ENCODE measurements around the gene RIOX2.
"Not testable (repeated sequence)": the region's sequence is repeated elsewhere in the genome, so short reads cannot be mapped to it uniquely, and the experiment has no call there.

Gene RIOX2

DNA sequence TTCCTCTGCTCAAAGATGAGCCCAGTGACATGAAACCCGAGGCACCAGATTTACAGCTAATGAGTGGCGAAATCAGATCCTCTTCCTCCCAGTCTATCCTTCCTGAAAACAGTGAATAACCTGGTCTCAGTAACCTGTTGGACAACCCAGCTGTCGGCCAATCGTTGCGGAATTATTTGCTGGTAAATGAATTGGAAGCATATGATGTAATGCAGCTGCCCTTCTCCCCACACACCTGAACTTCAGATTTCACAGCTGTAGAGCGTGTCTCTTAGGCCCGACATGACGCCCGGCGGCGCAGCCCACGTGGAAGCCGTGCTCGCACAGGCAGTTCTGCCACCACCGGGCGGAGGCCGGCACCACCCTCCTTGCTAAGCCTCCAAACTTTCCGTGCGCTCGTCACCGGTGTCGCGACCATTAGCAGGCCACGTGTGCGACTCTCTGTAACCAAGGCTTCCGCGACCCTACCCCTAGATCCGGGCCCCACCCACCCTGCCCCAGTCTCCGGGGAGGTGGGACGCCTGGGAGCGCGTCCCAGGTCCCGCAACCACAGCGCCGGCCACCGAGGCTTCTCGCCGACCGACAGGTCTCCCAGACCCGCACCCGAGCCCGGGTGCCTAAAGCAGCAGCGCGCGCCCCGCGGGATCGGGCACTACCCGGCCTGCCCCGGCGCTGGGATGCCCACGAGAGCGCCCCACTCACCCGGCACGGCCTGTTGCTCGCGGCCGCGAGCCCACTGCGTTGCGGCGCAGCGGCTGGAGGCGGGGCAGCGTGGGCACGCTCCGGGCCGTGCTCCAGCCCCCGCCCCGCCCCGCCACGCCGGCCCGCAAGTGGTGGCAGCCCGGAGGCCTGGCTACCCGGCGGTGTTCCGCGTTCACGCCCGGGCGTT is at the start of gene RIOX2:
RIOX2 (minus strand) TSS at position 753 of the 889 bp plus-strand sequence. CDS start 4,838 bp downstream, outside the sequence.
- peak; percentile 67 for DNase-seq (ENCODE audit: low spot score)

- no peak for DNase-seq (ENCODE audit: low spot score)
These were observed 48.2 kb upstream of the RIOX2 start for GRCh38 chr3:98020412-98020811.

GRCh38 chr3:98018301-98018700 is 46.1 kb upstream of the RIOX2 start:
- no peak for DNase-seq (ENCODE audit: low spot score)

GRCh38 chr3:98014268-98014585 is 42.0 kb upstream of the RIOX2 start:
- DNase-seq (ENCODE audit: low spot score): no peak

DNA sequence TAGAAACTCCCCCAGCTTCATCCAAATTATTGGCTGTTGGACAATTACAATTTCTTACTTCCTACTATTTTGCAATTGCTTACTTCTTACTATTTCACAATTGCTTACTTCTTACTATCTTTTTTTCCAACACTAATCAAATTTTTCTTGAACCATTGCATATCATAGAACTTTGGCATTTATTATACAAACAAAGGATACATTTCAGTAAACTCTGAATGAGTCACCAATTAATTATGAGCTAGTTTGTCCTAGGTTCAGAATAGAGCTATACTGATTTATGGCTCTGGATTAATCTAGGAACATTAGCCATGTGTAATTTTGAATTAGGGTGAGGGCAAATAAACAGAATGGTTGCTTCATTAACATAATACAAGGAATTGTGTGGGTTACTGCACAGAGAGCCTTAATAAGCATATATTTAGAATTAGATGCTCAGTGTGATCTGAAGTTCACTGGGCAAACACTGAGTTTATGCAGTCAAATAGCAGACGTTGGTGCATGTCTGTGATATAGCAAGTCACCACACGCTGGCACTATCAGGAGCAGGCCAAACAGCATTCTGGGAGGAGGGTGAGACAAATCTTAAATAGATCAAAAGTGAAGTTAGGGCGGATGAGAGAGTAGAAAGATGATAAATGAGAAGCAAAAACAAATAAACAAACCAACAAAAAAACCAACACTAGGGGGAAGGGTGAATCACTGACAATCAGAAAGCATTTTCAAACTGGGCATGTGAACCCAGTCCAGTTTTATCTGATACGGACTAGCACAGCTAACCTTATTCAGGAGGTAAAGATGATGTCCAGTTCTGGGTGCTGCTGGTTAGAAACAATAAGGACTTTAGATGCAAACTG is 41.4 kb upstream of the RIOX2 start:
- DNase-seq (ENCODE audit: low spot score): no peak

DNA sequence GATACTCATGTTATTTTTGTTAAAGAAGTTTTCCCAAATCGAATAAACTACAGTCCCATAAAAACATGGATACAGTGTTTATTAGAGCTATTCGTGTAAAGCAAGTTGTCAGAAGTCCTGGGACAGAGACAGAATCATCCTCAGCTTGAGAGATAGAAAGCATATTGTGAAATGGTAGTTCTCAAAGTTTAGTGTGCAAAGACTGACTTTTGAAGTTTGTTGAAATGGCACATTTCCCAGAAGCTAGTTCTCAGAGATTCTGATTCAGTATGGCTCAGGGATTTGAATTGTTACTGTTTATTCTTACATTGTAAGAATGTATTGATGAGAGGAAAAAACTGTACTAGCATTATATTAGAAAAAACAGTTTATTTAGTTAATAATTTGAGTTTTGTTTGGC is 40.7 kb upstream of the RIOX2 start:
- DNase-seq (ENCODE audit: low spot score): no peak

DNA sequence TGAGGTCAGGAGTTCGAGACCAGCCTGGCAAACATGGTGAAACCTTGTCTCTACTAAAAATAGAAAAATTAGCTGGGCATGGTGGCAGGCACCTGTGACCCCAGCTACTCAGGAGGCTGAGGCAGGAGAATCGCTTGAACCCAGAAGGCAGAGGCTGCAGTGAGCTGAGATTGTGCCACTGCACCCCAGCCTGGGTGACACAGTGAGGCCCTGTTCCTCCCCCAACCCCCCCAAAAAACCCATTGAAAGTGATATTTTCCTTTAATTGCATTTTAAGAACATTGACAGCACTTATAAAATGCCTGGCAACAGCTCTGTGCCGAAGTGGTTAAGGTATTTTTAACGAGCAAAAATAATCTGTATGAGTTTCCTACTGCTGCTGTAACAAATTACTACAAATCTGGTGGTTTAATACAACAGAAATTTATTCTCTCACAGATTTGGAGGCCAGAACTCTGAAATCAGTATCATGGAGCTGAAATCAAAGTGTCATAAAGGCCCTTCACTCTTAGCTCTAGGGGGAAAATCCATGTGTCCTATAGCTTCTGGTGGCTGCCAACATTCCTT is 38.7 kb upstream of the RIOX2 start:
- DNase-seq (ENCODE audit: low spot score): not testable (repeated sequence)

- DNase-seq (ENCODE audit: low spot score): no peak
These were observed 38.1 kb upstream of the RIOX2 start for GRCh38 chr3:98010194-98010882.

DNA sequence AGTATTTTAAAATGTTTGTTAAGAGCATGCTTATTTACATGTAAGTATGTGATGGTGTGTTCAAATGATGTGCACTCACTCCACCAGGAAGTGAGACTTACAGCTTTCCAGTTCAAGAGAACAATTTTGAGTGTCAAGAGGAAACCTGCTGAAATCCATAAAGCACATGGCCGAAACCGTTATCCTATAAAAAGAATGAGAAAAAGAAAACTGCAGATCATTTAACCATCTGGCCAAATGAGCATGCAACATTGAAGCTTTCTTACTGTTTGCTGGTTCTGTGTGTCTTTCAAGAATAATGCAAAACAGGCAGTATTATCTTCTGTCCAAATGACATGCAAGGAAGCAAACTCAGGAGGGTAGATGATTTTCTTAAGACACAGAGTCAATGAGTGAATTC is 36.6 kb upstream of the RIOX2 start:
- DNase-seq (ENCODE audit: low spot score): no peak

GRCh38 chr3:98005438-98005837 is 33.2 kb upstream of the RIOX2 start:
- DNase-seq (ENCODE audit: low spot score): no peak

GRCh38 chr3:98004721-98005120 is 32.5 kb upstream of the RIOX2 start:
- DNase-seq (ENCODE audit: low spot score): no peak

DNA sequence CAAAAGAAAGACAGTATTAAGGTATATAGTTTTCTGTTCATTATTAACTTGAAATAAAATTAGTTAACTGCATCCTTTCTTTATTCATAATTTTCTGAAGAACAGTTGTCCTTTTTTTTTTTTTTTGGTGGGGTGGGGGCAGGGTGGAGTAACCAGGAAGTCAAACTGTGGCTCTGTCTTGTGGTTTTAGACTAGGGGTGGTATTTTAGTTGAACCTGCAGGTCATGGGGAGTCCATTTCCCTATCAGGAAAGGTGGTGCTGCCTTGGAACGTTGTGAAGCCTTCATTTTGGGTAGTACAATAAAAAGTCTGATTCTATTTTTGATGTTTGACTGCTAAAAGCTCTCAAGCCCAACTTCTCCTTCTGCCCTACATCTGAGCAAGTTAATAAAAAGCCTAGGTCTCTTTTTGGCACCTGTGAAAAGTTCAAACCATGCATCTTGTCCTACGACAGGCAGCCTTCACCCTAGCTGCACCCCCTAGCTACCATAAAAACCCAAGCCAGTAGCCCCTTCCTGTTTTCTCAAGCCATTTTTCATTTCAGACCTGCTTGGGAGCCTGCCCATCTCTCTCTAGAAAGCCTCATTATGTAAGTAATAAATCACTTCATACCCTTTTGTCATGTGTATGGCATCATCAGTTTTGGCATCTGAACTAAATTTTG is 31.2 kb upstream of the RIOX2 start:
- no peak for DNase-seq (ENCODE audit: low spot score)

DNA sequence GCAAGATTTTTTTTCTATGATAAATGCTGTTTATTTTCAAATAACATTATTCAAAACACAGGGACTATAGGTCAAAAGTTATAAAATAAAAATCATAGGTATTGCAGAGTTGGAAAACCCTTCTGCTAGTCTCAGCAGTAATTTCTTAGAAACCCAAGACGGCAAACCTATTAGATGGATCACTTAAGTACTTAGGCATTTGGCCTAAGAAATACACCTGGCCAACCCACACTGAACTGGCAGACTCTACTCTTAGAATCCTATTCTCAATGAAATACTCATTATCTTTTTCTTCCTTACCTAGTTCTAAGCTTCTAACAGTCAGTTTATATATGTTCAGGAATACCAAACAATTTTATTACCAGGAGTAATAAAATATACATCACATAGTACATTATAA is 30.5 kb upstream of the RIOX2 start:
- no peak for DNase-seq (ENCODE audit: low spot score)

DNA sequence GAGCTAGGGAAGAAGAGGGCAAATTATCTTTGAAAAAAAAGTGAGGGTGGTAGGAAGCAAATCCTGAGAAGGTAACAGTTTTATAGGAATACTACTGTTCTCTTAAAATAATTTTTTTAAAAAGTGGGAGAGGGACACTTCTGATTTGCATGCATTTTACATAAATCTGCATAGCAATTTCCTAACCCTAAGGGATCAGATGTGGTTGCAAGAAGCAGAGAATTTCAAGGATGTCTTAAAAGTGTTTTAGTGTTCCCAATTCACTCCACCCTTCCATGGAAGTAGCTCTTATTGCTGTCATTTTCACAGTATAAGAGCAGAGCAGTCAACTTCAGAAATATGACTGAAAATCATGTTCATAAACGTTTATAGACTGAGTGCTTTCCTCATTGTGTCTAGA is 27.8 kb upstream of the RIOX2 start:
- DNase-seq (ENCODE audit: low spot score): no peak

DNA sequence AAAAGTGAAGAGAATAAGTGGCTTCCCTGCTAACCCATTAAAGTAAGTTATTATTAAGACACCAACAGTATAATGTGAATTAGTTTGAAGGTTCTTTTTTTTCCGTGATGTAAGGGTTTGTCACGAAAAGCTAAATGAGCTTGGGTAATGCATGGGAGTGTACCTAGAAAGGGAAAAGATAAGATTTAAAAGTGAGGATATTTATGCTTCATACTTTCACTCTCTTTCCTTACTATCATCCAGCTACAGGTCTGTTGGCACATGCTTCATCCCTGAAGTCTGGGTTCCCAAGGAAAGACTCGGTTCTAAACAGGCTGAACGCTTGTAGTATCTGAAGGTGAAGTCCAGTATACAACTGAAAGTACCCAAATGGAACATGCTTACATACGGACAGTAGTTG is 26.9 kb upstream of the RIOX2 start:
- no peak for DNase-seq (ENCODE audit: low spot score)

DNA sequence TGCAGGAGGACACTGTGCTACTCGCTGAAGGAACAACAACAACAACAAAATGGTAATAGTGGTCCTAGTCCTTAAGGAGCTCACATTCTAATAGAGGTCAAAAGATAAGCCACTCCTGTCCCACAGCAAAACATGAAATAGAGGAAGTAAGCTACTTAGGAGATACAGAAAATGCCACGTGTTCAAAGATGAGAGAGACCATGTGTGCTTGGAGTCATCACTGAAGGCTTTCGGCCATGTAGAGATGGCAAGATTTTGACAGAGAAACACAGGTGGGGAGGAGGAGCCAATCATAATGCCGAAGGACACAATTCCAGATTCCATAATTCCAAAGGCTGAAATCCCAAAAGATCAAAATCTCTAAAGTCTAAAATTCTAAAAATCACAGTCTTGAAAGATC is 24.8 kb upstream of the RIOX2 start:
- no peak for DNase-seq (ENCODE audit: low spot score)

- DNase-seq (ENCODE audit: low spot score): no peak
These were observed 22.2 kb upstream of the RIOX2 start for GRCh38 chr3:97994328-97994945.

DNA sequence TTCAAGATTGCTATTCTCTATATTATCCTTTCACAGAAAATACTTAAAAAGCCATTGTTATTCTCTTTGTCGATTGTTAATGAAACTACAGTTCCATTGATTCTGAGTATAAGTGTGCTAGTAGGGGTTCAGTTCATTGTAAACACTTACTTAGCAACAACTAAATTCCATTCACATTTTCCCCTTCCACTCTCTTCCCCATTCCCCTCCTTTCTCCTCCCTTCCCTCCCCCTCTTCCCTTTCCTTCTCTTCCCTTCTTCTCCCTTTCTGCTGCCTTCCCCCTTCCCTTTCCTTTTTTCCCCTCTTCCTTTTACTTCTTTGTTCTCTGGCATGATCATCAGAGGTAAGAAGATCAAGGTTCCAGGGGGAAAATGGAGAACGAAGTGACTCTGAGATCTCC is 21.3 kb upstream of the RIOX2 start:
- DNase-seq (ENCODE audit: low spot score): no peak

GRCh38 chr3:97992547-97993173 is 20.4 kb upstream of the RIOX2 start:
- no peak for DNase-seq (ENCODE audit: low spot score)

DNA sequence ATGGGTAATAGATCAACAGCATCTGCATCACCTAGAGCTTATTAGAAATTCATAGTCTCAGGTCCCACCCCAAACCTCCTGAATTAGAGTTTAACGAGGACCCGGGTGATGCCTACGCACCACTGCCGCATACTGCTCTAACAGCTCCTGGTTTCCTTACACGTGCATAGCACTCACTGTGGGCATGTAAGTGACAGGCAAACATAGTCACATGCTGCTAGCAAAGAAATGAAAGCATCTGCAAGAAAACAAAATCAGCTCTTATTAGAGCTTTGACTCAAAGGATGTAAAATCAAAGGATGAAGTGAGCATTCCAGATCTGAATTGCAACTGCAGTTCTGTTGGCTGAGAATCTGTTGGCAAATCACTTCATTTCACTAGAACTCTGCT is 19.1 kb upstream of the RIOX2 start:
- DNase-seq (ENCODE audit: low spot score): no peak

Data from cerebellar cortex (tissue), 1 donor.